ENCODE data around the gene TPPP.
A peak's percentile ranks its signal among the peaks of the same experiment; 100 is the strongest.

The TPPP gene

GRCh38 chr5:676699-677076, 16.5 kb downstream of the TPPP start:
- no peak for DNase-seq

- no peak for DNase-seq
These were observed 17.1 kb downstream of the TPPP start for GRCh38 chr5:675871-676698.

GRCh38 chr5:675111-675870, 17.9 kb downstream of the TPPP start:
- no peak for DNase-seq

- no peak for DNase-seq
These were observed 18.5 kb downstream of the TPPP start for GRCh38 chr5:674630-675011.

- DNase-seq, result no peak
These were observed 19.1 kb downstream of the TPPP start for GRCh38 chr5:673831-674629.

- DNase-seq, result no peak
These were observed 19.9 kb downstream of the TPPP start for GRCh38 chr5:673161-673830.

GRCh38 chr5:672329-673160, 20.6 kb downstream of the TPPP start:
- peak; percentile 83 for DNase-seq

GRCh38 chr5:671459-672328, 21.5 kb downstream of the TPPP start:
- peak; percentile 54 for DNase-seq

- no peak for DNase-seq
These were observed 22.5 kb downstream of the TPPP start for GRCh38 chr5:670396-671270.

GRCh38 chr5:669842-670395, 23.2 kb downstream of the TPPP start:
- no peak for DNase-seq

GRCh38 chr5:669111-669841, 23.9 kb downstream of the TPPP start:
- no peak for DNase-seq

- DNase-seq, result no peak
These were observed 24.7 kb downstream of the TPPP start for GRCh38 chr5:668283-668995.

- no peak for DNase-seq
These were observed 26.2 kb downstream of the TPPP start for GRCh38 chr5:666816-667498.

GRCh38 chr5:665956-666711, 27.0 kb downstream of the TPPP start:
- DNase-seq, result no peak

- no peak for DNase-seq
These were observed 27.6 kb downstream of the TPPP start for GRCh38 chr5:665541-665955.

- no peak for DNase-seq
These were observed 28.2 kb downstream of the TPPP start for GRCh38 chr5:664994-665360.

All from NCI-H146 (cell line).